GM23248 (cell line): ENCODE data around the gene GCK. TPM values are rescaled to one million over a fixed set of nuclear protein-coding genes. Genes with fewer than 3 reads are reported as not detected.

Experiments used
- DNase-seq: peaks from one replicate; pipeline ENCODE4 v3.0.0-alpha.2; 2015
- H2AFZ ChIP-seq: fragments of 200-600 bp; sonication (generic); 2 replicates; pipeline ENCODE4 v1.6.1; 2016; ENCODE audit warnings: antibody characterized with exemption
- H3F3A ChIP-seq: fragments of 200-600 bp; sonication (generic); 2 replicates; pipeline ENCODE4 v1.6.1; 2016; ENCODE audit warnings: mild to moderate bottlenecking, antibody characterized with exemption, mixed run types; ENCODE audit not compliant: insufficient read depth
- H3K27ac ChIP-seq: fragments of 200-600 bp; sonication (generic); 2 replicates; pipeline ENCODE4 v1.5.1; 2016; ENCODE audit warnings: mild to moderate bottlenecking
- H3K27me3 ChIP-seq: fragments of 200-600 bp; sonication (generic); replicated peaks from 2 replicates; pipeline ENCODE4 v1.6.1; 2016; ENCODE audit warnings: mild to moderate bottlenecking; ENCODE audit not compliant: insufficient read depth
- H3K36me3 ChIP-seq: fragments of 200-600 bp; sonication (generic); 2 replicates; pipeline ENCODE4 v1.6.1; 2016; ENCODE audit warnings: low read depth, mild to moderate bottlenecking
- H3K4me1 ChIP-seq: fragments of 200-600 bp; sonication (generic); 2 replicates; pipeline ENCODE4 v1.6.1; 2016; ENCODE audit warnings: mild to moderate bottlenecking; ENCODE audit not compliant: insufficient read depth
- H3K4me2 ChIP-seq: fragments of 200-600 bp; sonication (generic); one replicate; pipeline ENCODE4 v1.6.1; 2016; ENCODE audit warnings: mild to moderate bottlenecking; ENCODE audit not compliant: unreplicated experiment
- H3K4me3 ChIP-seq: fragments of 200-600 bp; sonication (generic); 2 replicates; pipeline ENCODE4 v1.5.1; 2016; ENCODE audit warnings: mild to moderate bottlenecking
- H3K79me2 ChIP-seq: fragments of 200-600 bp; sonication (generic); 2 replicates; pipeline ENCODE4 v1.6.1; 2016; ENCODE audit warnings: mild to moderate bottlenecking; ENCODE audit not compliant: insufficient read depth
- H3K9ac ChIP-seq: fragments of 200-600 bp; sonication (generic); 2 replicates; pipeline ENCODE4 v1.6.1; 2016; ENCODE audit warnings: mild to moderate bottlenecking
- H3K9me2 ChIP-seq: fragments of 200-600 bp; sonication (generic); 2 replicates; pipeline ENCODE4 v1.6.1; 2016; ENCODE audit warnings: mixed run types, mild to moderate bottlenecking, moderate library complexity; ENCODE audit not compliant: insufficient read depth
- H3K9me3 ChIP-seq: fragments of 200-600 bp; sonication (generic); one replicate; pipeline ENCODE4 v1.6.1; 2017; ENCODE audit warnings: low read depth
- H4K20me1 ChIP-seq: fragments of 200-600 bp; sonication (generic); 2 replicates; pipeline ENCODE4 v1.6.0; 2016; ENCODE audit not compliant: insufficient read depth
- EZH2 ChIP-seq: fragments of 200-600 bp; sonication (generic); IDR thresholded peaks from 2 replicates; pipeline ENCODE4 v1.6.1; 2018; ENCODE audit warnings: antibody characterized with exemption, mild to moderate bottlenecking; ENCODE audit not compliant: insufficient read depth, poor library complexity, severe bottlenecking
- EZH2phosphoT487 ChIP-seq: fragments of 200-600 bp; sonication (generic); IDR thresholded peaks from 2 replicates; pipeline ENCODE4 v1.6.1; 2018; ENCODE audit warnings: antibody characterized with exemption, moderate library complexity, mild to moderate bottlenecking, low read depth; ENCODE audit not compliant: insufficient read depth
- WGBS, 2 experiments: methylation state at CpG; one replicate each; pipeline ENCODE4 v1.1.6; 2015 to 2017; ENCODE audit warnings: low lambda C conversion rate in 2 of 2, low coverage in 1 of 2; ENCODE audit errors: missing lambda C conversion rate in 2 of 2; 5-methylcytosine and 5-hydroxymethylcytosine counted together
- in situ Hi-C: fragments of 300-500 bp; cut with MboI; formaldehyde crosslinking; loops from 2 replicates; pipeline ENCODE4 v1.15.0; 2020
- polyA plus RNA-seq: library from polyadenylated mRNA; unstranded; fragments of >200 nt; fragmentation: Nextera tagmentation; extraction: Ambion mirVana; gene quantifications from 2 replicates; pipeline ENCODE4 v1.2.1, GENCODE V29; 2016
- total RNA-seq: library from RNA; depleted of rRNA; stranded (reverse); fragments of >200 nt; shearing (Covaris generic); gene quantifications from 2 replicates; pipeline ENCODE4 v1.2.3, GENCODE V29; 2014

The GCK gene
- total and polyA plus RNA-seq, 2 experiments from 2014 or later = 0.11 to 0.23 TPM

DNA sequence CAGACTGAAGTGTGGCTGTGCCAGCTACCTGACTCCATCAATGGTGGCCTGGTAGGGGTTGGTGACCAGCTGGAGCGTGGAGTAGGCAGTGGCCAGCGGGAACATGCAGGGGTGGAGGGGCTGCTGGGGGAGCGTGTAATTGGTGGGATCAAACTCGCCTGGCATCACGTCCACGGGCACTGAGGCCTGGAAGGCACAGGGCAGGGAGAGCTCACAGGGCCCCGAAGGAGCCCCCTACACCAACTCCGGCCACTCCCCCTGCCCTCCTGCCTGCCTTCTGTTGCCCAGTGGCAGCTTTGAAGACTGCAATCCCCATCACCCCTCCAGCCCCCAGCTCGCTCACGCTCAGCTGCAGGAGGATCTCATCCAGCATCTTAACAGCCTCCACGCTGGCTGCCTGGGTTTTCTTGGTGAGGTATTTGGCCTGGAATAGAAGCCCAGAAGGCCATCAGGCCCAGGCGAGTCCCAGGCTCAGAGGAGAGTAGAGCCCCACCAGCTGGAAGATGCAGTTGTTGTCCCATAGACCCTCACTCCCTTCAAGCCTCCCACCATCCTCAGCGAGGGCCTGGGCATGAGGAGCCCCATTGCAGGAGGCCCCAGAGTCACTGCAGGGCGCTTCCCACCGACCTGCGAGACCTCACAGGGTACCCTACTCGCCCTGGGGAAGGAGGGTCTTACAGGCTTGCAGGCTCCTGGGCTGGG lies 73.0 kb downstream of the GCK start:
- in situ Hi-C loops = no loop called here
- 83% methylated on average over 14 to 17 of the region's 17 CpGs for WGBS, 2 experiments
- peaks cover 4% of the 10 kb centered on the region; the same call in 1 of the 2 replicates for H3K36me3 ChIP-seq

DNA sequence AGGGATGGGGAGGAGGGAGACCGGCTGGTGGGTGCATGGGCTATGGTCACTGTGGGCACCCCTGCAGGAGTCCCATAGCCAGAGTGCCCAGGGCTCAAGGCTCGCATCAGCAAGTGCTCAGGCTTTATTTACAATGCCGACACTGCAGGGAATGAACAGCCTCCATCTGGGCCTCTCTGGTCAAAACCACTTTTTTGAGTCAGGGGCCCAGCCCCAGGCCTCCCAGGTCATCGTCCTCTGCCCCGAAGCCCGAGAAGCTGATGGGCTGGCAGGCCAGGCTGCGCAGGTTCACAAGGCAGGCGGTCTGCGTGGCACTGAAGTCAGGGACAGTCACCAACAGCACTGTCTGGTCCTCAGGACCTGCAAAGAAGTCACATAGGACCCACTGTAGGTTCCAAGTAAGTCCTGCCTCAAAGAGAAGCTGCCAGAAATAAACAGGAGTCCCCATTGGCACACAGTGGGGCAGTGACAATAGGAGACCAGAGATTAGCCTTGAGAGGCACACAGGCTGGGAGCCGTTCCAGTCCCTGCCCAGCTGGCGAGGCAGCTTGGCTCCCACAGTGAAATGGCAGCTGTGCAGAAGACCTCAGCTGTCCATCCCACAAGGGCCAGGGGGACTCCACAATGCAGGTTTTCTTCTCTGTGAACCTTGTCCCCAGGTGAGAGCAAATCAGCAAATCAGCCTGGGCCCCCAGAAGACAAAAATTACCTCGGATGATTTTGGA lies 74.5 kb downstream of the GCK start:
- H3F3A ChIP-seq = no peaks in the 10 kb centered on the region
- H3K9me2 ChIP-seq = no peaks in the 10 kb centered on the region
- H4K20me1 ChIP-seq = no peaks in the 10 kb centered on the region
- H3K4me1 ChIP-seq = no peaks in the 10 kb centered on the region
- in situ Hi-C loops = no loop called here
- H2AFZ ChIP-seq = no peak overlapping the region
- no peaks in the 10 kb centered on the region for H3K36me3 ChIP-seq
- no peak overlapping the region for H3K9ac ChIP-seq
- 75 to 76% methylated on average over 12 of the region's 12 CpGs for WGBS, 2 experiments
- H3K27me3 ChIP-seq = no peaks in the 10 kb centered on the region
- H3K27ac ChIP-seq = no peak overlapping the region
- peaks cover 6% of the 10 kb centered on the region for H3K79me2 ChIP-seq
- no peak for TF ChIP-seq EZH2
- no peak for TF ChIP-seq EZH2phosphoT487
- H3K4me2 ChIP-seq = no peak overlapping the region
- DNase-seq = no peak
- H3K9me3 ChIP-seq = no peaks in the 10 kb centered on the region
- no peak overlapping the region for H3K4me3 ChIP-seq

More for the DNA sequence above, 73.0 kb downstream of the GCK start:
- Histone ChIP-seq H3K79me2 (peaks cover 20% of the 10 kb centered on the region), H3K4me1 (no peaks in the 10 kb centered on the region), H3K27me3 (no peaks in the 10 kb centered on the region), H3K4me3 (no peak overlapping the region), H2AFZ (no peak overlapping the region), H3K9me3 (no peaks in the 10 kb centered on the region), H3K9ac (no peak overlapping the region), H3F3A (no peaks in the 10 kb centered on the region), H3K27ac (no peak overlapping the region), H4K20me1 (no peaks in the 10 kb centered on the region), H3K4me2 (no peak overlapping the region), H3K9me2 (no peaks in the 10 kb centered on the region)
- no peak for TF ChIP-seq EZH2
- no peak for TF ChIP-seq EZH2phosphoT487
- DNase-seq = no peak

DNA sequence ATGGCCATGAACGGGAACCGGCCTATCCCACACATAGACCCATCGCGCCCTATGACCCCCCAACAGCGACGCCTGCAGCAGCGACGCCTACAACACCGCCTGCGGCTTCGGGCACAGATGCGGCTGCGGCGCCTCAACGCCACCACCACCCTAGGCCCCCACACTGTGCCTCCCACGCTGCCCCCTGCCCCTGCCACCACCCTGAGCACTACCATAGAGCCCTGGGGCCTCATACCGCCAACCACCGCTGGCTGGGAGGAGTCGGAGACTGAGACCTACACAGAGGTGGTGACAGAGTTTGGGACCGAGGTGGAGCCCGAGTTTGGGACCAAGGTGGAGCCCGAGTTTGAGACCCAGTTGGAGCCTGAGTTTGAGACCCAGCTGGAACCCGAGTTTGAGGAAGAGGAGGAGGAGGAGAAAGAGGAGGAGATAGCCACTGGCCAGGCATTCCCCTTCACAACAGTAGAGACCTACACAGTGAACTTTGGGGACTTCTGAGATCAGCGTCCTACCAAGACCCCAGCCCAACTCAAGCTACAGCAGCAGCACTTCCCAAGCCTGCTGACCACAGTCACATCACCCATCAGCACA lies 75.4 kb downstream of the GCK start:
- no peak overlapping the region for H2AFZ ChIP-seq
- no peak for DNase-seq
- H3F3A ChIP-seq = no peaks in the 10 kb centered on the region
- 80 to 87% methylated on average over 10 to 24 of the region's 24 CpGs for WGBS, 2 experiments
- H3K36me3 ChIP-seq = no peaks in the 10 kb centered on the region
- H3K9ac ChIP-seq = no peak overlapping the region
- in situ Hi-C loops = no loop called here
- no peak for TF ChIP-seq EZH2
- no peak for TF ChIP-seq EZH2phosphoT487
- H3K9me3 ChIP-seq = no peaks in the 10 kb centered on the region
- no peak overlapping the region for H3K4me2 ChIP-seq
- H3K27ac ChIP-seq = no peak overlapping the region
- no peaks in the 10 kb centered on the region for H4K20me1 ChIP-seq
- no peaks in the 10 kb centered on the region; the same call in 1 of the 2 replicates for H3K79me2 ChIP-seq
- H3K4me1 ChIP-seq = no peaks in the 10 kb centered on the region
- no peak overlapping the region for H3K4me3 ChIP-seq
- H3K27me3 ChIP-seq = no peaks in the 10 kb centered on the region
- no peaks in the 10 kb centered on the region for H3K9me2 ChIP-seq

DNA sequence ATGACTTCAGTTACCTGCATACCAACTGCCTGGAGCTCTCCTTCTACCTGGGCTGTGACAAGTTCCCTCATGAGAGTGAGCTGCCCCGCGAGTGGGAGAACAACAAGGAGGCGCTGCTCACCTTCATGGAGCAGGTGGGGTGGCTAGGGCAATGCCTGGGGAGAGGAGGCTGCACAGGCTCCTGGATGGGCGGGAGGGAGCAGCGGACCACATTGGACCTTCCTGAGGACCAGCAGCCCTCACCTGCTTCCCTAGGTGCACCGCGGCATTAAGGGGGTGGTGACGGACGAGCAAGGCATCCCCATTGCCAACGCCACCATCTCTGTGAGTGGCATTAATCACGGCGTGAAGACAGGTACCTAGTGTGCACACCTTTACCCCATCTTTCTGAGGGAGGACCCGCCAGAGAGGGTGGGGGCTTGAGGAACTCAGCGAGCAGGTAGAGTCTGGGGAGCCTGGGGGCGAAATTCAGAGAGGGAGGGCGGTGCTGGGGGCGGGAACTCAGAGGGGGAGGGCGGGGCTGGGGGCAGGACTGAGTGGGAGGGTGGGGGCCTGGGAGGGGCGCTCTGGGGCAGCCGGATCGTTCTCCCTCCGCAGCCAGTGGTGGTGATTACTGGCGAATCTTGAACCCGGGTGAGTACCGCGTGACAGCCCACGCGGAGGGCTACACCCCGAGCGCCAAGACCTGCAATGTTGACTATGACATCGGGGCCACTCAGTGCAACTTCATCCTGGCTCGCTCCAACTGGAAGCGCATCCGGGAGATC lies 76.1 kb downstream of the GCK start:
- H3K4me3 ChIP-seq = no peak overlapping the region
- no peaks in the 10 kb centered on the region for H3K79me2 ChIP-seq
- H3K9me3 ChIP-seq = no peaks in the 10 kb centered on the region
- no peaks in the 10 kb centered on the region for H4K20me1 ChIP-seq
- H3K36me3 ChIP-seq = no peaks in the 10 kb centered on the region
- no peak overlapping the region for H2AFZ ChIP-seq
- H3K4me1 ChIP-seq = no peaks in the 10 kb centered on the region
- no peaks in the 10 kb centered on the region for H3K9me2 ChIP-seq
- in situ Hi-C loops = no loop called here
- H3K27ac ChIP-seq = no peak overlapping the region
- no peak overlapping the region for H3K9ac ChIP-seq
- no peak overlapping the region for H3K4me2 ChIP-seq
- WGBS, 2 experiments = 85 to 88% methylated on average over 23 to 30 of the region's 34 CpGs
- no peaks in the 10 kb centered on the region for H3K27me3 ChIP-seq
- no peaks in the 10 kb centered on the region for H3F3A ChIP-seq
- TF ChIP-seq EZH2phosphoT487 = no peak
- TF ChIP-seq EZH2 = no peak
- no peak for DNase-seq
